OCI-LY3 (cell line): ENCODE data around the gene CREB5.

ENCODE experiments used
- H2AFZ ChIP-seq: fragments of 200-600, 300-600 bp; shearing (Covaris generic); 2 replicates; pipeline ENCODE4 v1.6.0; 2014; ENCODE audit warnings: antibody characterized with exemption, low read depth, low read length
- H3K27ac ChIP-seq: fragments of 200-600, 300-600 bp; sonication (generic); 2 replicates; pipeline ENCODE4 v1.5.1; 2014; ENCODE audit warnings: mild to moderate bottlenecking, low read length, moderate library complexity, mixed read lengths
- H3K27me3 ChIP-seq: fragments of 200-600, 300-600 bp; sonication (generic); 2 replicates; pipeline ENCODE4 v1.6.1; 2014; ENCODE audit warnings: low read depth, low read length, mixed read lengths
- H3K36me3 ChIP-seq: fragments of 200-600, 300-600 bp; sonication (generic); replicated peaks from 2 replicates; pipeline ENCODE3; 2014; ENCODE audit warnings: low read depth, low read length, mixed read lengths
- H3K4me1 ChIP-seq: fragments of 300-600, 200-600 bp; sonication (generic); 2 replicates; pipeline ENCODE4 v1.6.1; 2014; ENCODE audit warnings: low read length, mixed read lengths
- H3K4me2 ChIP-seq: fragments of 200-600, 300-600 bp; sonication (generic); 2 replicates; pipeline ENCODE4 v1.6.1; 2014; ENCODE audit warnings: low read length, mixed read lengths
- H3K4me3 ChIP-seq: fragments of 300-600, 200-600 bp; sonication (generic); 2 replicates; pipeline ENCODE4 v1.5.1; 2014; ENCODE audit warnings: antibody characterized with exemption, mild to moderate bottlenecking, low read length, moderate library complexity
- H3K79me2 ChIP-seq: fragments of 300-600, 200-600 bp; shearing (Covaris generic); 2 replicates; pipeline ENCODE4 v1.6.1; 2014; ENCODE audit warnings: mild to moderate bottlenecking, low read length, mixed read lengths
- H3K9ac ChIP-seq: fragments of 300-600, 200-600 bp; shearing (Covaris generic); 2 replicates; pipeline ENCODE4 v1.6.0; 2014; ENCODE audit warnings: mild to moderate bottlenecking, low read length, moderate library complexity
- H3K9me3 ChIP-seq: fragments of 200-600, 300-600 bp; shearing (Covaris generic); 2 replicates; pipeline ENCODE4 v1.6.1; 2014; ENCODE audit warnings: low read length, mixed read lengths; ENCODE audit not compliant: insufficient read depth
- H4K20me1 ChIP-seq: fragments of 200-600, 300-600 bp; sonication (generic); 2 replicates; pipeline ENCODE4 v1.6.1; 2016; ENCODE audit warnings: low read length, mixed read lengths; ENCODE audit not compliant: insufficient read depth
- CTCF ChIP-seq: fragments of 200-600, 300-600 bp; sonication (generic); IDR thresholded peaks from 2 replicates; pipeline ENCODE4 v1.5.1; 2014; ENCODE audit warnings: antibody characterized with exemption, low read length, low read depth
- EZH2phosphoT487 ChIP-seq: fragments of 200-600 bp; shearing (Covaris generic); IDR thresholded peaks from 2 replicates; pipeline ENCODE4 v1.6.1; 2018; ENCODE audit warnings: antibody characterized with exemption, mixed run types, low read depth

The CREB5 gene

GRCh38 chr7:28813243-28813962 lies 401.1 kb downstream of the CREB5 start:
- no peaks in the 10 kb centered on the region for H4K20me1 ChIP-seq
- no peak overlapping the region for H2AFZ ChIP-seq
- no peaks in the 10 kb centered on the region for H3K9me3 ChIP-seq
- H3K27ac ChIP-seq: no peak overlapping the region
- H3K4me3 ChIP-seq: no peak overlapping the region
- no peaks in the 10 kb centered on the region for H3K36me3 ChIP-seq
- H3K27me3 ChIP-seq: no peaks in the 10 kb centered on the region
- H3K4me1 ChIP-seq: peaks cover 59% of the 10 kb centered on the region
- no peak overlapping the region for H3K9ac ChIP-seq
- TF ChIP-seq EZH2phosphoT487 (no peak), CTCF (no peak)
- no peak overlapping the region for H3K4me2 ChIP-seq
- no peaks in the 10 kb centered on the region for H3K79me2 ChIP-seq

- Histone ChIP-seq H3K9ac (peak overlapping the region; percentile 53), H3K27me3 (no peaks in the 10 kb centered on the region), H3K4me1 (peaks cover 43% of the 10 kb centered on the region), H4K20me1 (no peaks in the 10 kb centered on the region), H2AFZ (peak overlapping the region; percentile 15; the same call in 1 of the 2 replicates), H3K4me2 (peak overlapping the region; percentile 72), H3K36me3 (no peaks in the 10 kb centered on the region), H3K4me3 (peak overlapping the region; percentile 48), H3K27ac (peak overlapping the region; percentile 87), H3K79me2 (no peaks in the 10 kb centered on the region), H3K9me3 (no peaks in the 10 kb centered on the region)
- TF ChIP-seq CTCF (no peak), EZH2phosphoT487 (no peak)
These were observed 403.1 kb downstream of the CREB5 start for GRCh38 chr7:28815369-28815927.

GRCh38 chr7:28815928-28816373 lies 403.6 kb downstream of the CREB5 start:
- H3K4me1 ChIP-seq: peaks cover 43% of the 10 kb centered on the region
- peak overlapping the region; percentile 87 for H3K27ac ChIP-seq
- H3K79me2 ChIP-seq: no peaks in the 10 kb centered on the region
- no peaks in the 10 kb centered on the region for H3K9me3 ChIP-seq
- H3K4me2 ChIP-seq: peak overlapping the region; percentile 72
- H3K4me3 ChIP-seq: peak overlapping the region; percentile 48
- H3K36me3 ChIP-seq: no peaks in the 10 kb centered on the region
- H2AFZ ChIP-seq: 0 out of 2 replicates have a peak overlapping the region, but pooled peaks have one; percentile 15
- peak overlapping the region; percentile 53; the same call in 1 of the 2 replicates for H3K9ac ChIP-seq
- H4K20me1 ChIP-seq: no peaks in the 10 kb centered on the region
- no peaks in the 10 kb centered on the region for H3K27me3 ChIP-seq
- TF ChIP-seq CTCF (no peak), EZH2phosphoT487 (no peak)

GRCh38 chr7:28818996-28819395 lies 406.7 kb downstream of the CREB5 start:
- Histone ChIP-seq H3K4me3 (no peak overlapping the region), H2AFZ (no peak overlapping the region), H3K27me3 (no peaks in the 10 kb centered on the region), H3K9me3 (no peaks in the 10 kb centered on the region), H3K79me2 (no peaks in the 10 kb centered on the region), H4K20me1 (no peaks in the 10 kb centered on the region), H3K27ac (no peak overlapping the region), H3K36me3 (no peaks in the 10 kb centered on the region), H3K4me2 (no peak overlapping the region), H3K9ac (no peak overlapping the region), H3K4me1 (peaks cover 27% of the 10 kb centered on the region)
- no peak for TF ChIP-seq CTCF
- no peak for TF ChIP-seq EZH2phosphoT487
